H1 (cell line): ENCODE results near the gene MPHOSPH8. TPM values are rescaled to one million over a fixed set of nuclear protein-coding genes. Genes with fewer than 3 reads are reported as not detected.

Source experiments
- HDAC2 ChIP-seq, 2 experiments: fragments of 300-600 bp in 1 of 2; sonication (generic) in 1 of 2; IDR thresholded peaks; 2 replicates each; pipeline ENCODE4 v1.6.1; 2011 to 2012; ENCODE audit warnings: low read depth in 2 of 2, low read length in 2 of 2, mild to moderate bottlenecking in 2 of 2, moderate library complexity in 2 of 2, borderline replicate concordance in 1 of 2, inconsistent platforms in 1 of 2
- JUND ChIP-seq: IDR thresholded peaks from 2 replicates; pipeline ENCODE4 v1.6.1; 2011; ENCODE audit warnings: mild to moderate bottlenecking, improper control_type of control experiment, low read length
- KDM4A ChIP-seq: IDR thresholded peaks from one replicate; pipeline ENCODE4 v1.7.1; 2012; ENCODE audit warnings: low read depth, mild to moderate bottlenecking, moderate library complexity, low read length, inconsistent platforms; ENCODE audit not compliant: severe bottlenecking
- RNF2 ChIP-seq: fragments of 200-900, 300-1000 bp; sonication (generic); IDR thresholded peaks from 2 replicates; pipeline ENCODE4 v1.7.1; 2016; ENCODE audit warnings: borderline replicate concordance, low read depth, mild to moderate bottlenecking, antibody characterized with exemption, low read length; ENCODE audit not compliant: poor library complexity, severe bottlenecking; ENCODE audit errors: missing control alignments
- SIN3A ChIP-seq, 2 experiments: IDR thresholded peaks in 1 of 2; conservative IDR thresholded peaks in 1 of 2; 2 replicates each; pipeline ENCODE4 v1.6.1; 2011 to 2012; ENCODE audit warnings: low read length in 2 of 2, improper control_type of control experiment in 1 of 2, low read depth in 1 of 2, mild to moderate bottlenecking in 1 of 2
- TAF1 ChIP-seq: IDR thresholded peaks from 2 replicates; pipeline ENCODE4 v1.6.1; 2011; ENCODE audit warnings: mild to moderate bottlenecking, low read depth, low read length
- ZNF274 ChIP-seq: IDR thresholded peaks from 2 replicates; pipeline ENCODE4 v1.7.0; 2012; ENCODE audit warnings: low read length, borderline replicate concordance; ENCODE audit errors: extremely low read depth
- polyA plus RNA-seq, 7 experiments: library from polyadenylated mRNA; depleted of rRNA in 3 of 7; stranded (reverse) in 5 of 7; unstranded in 2 of 7; fragments of >200 nt in 5 of 7; fragments of 200-250 nt in 2 of 7; gene quantifications; 1 replicate in 5 of 7; 2 replicates in 1 of 7; 4 replicates in 1 of 7; pipeline versions ENCODE4 v1.2.1 to v1.2.3, GENCODE V29; 2011 to 2013; ENCODE audit warnings: missing spikeins in 2 of 7, mixed read lengths in 2 of 7
- total RNA-seq: library from RNA; stranded (reverse); fragmentation: NEBNext Ultra II Directional; extraction: Animal tissue kit (Norgen Biotek cat#: 25700); gene quantifications from 2 replicates; pipeline ENCODE4 v1.2.1, GENCODE V29; 2021
- TF ChIP-seq, protein P1 (sequence below): IDR thresholded peaks from 2 replicates; pipeline ENCODE4 v1.6.1; 2012; ENCODE audit warnings: inconsistent platforms

MPHOSPH8 gene
- total and polyA plus RNA-seq, 2 of the 8 experiments (the other 6 are each of a cell fraction or from before 2014, with no cell fraction given) = 8.3 to 20.5 TPM

DNA sequence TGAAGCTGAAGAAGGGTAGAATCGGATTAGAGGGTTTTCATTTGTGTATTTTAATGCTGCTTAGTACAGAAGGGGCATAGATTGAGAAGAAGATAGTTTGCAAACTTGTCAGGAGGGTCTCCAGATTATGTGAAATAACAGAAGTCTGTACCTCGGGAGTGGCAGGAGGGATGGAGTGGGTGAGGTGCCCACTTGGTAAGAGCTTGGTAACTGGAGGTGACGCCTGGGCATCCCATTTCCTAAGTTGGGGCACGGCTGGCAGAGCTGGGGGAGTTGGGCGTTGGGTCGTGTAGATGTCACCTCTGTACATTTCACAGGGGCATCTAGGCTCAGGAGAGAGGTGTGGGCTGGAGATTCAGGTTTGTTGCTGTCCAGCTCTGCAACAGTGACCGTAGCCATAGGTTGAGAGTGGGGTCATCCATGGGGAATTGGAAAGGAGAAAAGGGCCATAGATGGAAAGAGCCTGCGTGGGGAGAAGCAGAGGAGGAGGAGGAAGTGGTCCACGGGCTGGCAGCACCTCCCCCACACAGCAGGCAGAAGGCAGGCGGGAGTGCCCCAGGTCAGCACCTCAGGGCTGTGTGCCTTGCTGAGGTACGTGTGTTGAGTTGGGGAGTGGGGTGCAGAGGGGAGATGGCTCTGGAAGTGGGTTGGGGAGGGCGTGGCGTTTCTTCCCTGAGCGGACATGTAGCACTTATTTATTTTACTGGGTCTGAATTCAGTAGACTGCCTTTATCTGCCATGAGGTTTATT lies 31.2 kb downstream of the MPHOSPH8 start (continued):
- TF ChIP-seq TAF1 (no peak), JUND (no peak), RNF2 (no peak), KDM4A (no peak), ZNF274 (no peak), HDAC2 (IDR thresholded peaks at IDR 0.05; ENCODE audit: borderline replicate concordance in 1 of 2, low read depth in 2 of 2, low read length in 2 of 2) (no peak), SIN3A (conservative IDR thresholded peaks at IDR 0.05 in 1 of 2, IDR thresholded peaks at IDR 0.05 in 1 of 2; ENCODE audit: low read depth in 1 of 2, low read length in 2 of 2) (no peak)
- TF ChIP-seq, protein P1, sequence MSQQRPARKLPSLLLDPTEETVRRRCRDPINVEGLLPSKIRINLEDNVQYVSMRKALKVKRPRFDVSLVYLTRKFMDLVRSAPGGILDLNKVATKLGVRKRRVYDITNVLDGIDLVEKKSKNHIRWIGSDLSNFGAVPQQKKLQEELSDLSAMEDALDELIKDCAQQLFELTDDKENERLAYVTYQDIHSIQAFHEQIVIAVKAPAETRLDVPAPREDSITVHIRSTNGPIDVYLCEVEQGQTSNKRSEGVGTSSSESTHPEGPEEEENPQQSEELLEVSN = no peak
